Trophoblast cell (in vitro differentiated cells and primary cell): ENCODE data around the gene IGF2R.

Experiments
- DNase-seq, 2 donors: peaks; one replicate each; pipeline ENCODE4 v3.0.0-alpha.2; 2016
- H2AFZ ChIP-seq: 2 replicates; pipeline ENCODE4 v1.6.1; 2013; ENCODE audit warnings: low read length, moderate library complexity, mild to moderate bottlenecking; ENCODE audit not compliant: insufficient read depth, poor library complexity
- H2AK5ac ChIP-seq: 2 replicates; pipeline ENCODE4 v1.6.1; 2013; ENCODE audit warnings: mild to moderate bottlenecking, low read length
- H2BK120ac ChIP-seq: 2 replicates; pipeline ENCODE4 v1.6.1; 2013; ENCODE audit warnings: low read length, mild to moderate bottlenecking, moderate library complexity; ENCODE audit not compliant: insufficient read depth, poor library complexity
- H2BK12ac ChIP-seq: 2 replicates; pipeline ENCODE4 v1.6.1; 2013; ENCODE audit warnings: mild to moderate bottlenecking, low read length, moderate library complexity
- H2BK5ac ChIP-seq: 2 replicates; pipeline ENCODE4 v1.6.1; 2013; ENCODE audit warnings: low read length, low read depth, moderate library complexity, mild to moderate bottlenecking; ENCODE audit not compliant: poor library complexity
- H3K14ac ChIP-seq: 2 replicates; pipeline ENCODE4 v1.6.1; 2013; ENCODE audit warnings: mild to moderate bottlenecking, low read length
- H3K18ac ChIP-seq: 2 replicates; pipeline ENCODE4 v1.6.1; 2013; ENCODE audit warnings: mild to moderate bottlenecking, low read length
- H3K23ac ChIP-seq: 2 replicates; pipeline ENCODE4 v1.6.1; 2013; ENCODE audit warnings: low read length
- H3K27ac ChIP-seq: 2 replicates; pipeline ENCODE4 v1.5.1; 2013; ENCODE audit warnings: low read depth, mild to moderate bottlenecking, inconsistent platforms, low read length, moderate library complexity
- H3K27me3 ChIP-seq: 2 replicates; pipeline ENCODE4 v1.6.1; 2013; ENCODE audit warnings: inconsistent platforms, mild to moderate bottlenecking, low read length, moderate library complexity; ENCODE audit not compliant: insufficient read depth
- H3K36me3 ChIP-seq, 2 experiments: 1 replicate in 1 of 2; 2 replicates in 1 of 2; pipeline ENCODE4 v1.6.1; 2013; ENCODE audit warnings: low read length in 2 of 2, mild to moderate bottlenecking in 2 of 2, moderate library complexity in 1 of 2; ENCODE audit not compliant: insufficient read depth in 2 of 2, control insufficient read depth in 1 of 2
- H3K4ac ChIP-seq: 2 replicates; pipeline ENCODE4 v1.6.1; 2013; ENCODE audit warnings: low read depth, mild to moderate bottlenecking, low read length, moderate library complexity
- H3K4me1 ChIP-seq, 2 experiments: 1 replicate in 1 of 2; 2 replicates in 1 of 2; pipeline ENCODE4 v1.6.1; 2013; ENCODE audit warnings: low read length in 2 of 2, mild to moderate bottlenecking in 2 of 2, moderate library complexity in 1 of 2; ENCODE audit not compliant: insufficient read depth in 2 of 2, control insufficient read depth in 1 of 2
- H3K4me2 ChIP-seq: 2 replicates; pipeline ENCODE4 v1.6.1; 2013; ENCODE audit warnings: inconsistent platforms, mild to moderate bottlenecking, low read length, moderate library complexity
- H3K4me3 ChIP-seq: 2 replicates; pipeline ENCODE4 v1.5.1; 2013; ENCODE audit warnings: mild to moderate bottlenecking, low read depth, low read length, inconsistent platforms
- H3K79me1 ChIP-seq: one replicate; pipeline ENCODE4 v1.6.1; 2013; ENCODE audit warnings: low read length
- H3K79me2 ChIP-seq: 2 replicates; pipeline ENCODE4 v1.6.1; 2013; ENCODE audit warnings: low read length, mild to moderate bottlenecking; ENCODE audit not compliant: control insufficient read depth, insufficient read depth, poor library complexity
- H3K9ac ChIP-seq: 2 replicates; pipeline ENCODE4 v1.6.1; 2013; ENCODE audit warnings: mild to moderate bottlenecking, low read length
- H3K9me3 ChIP-seq: 2 replicates; pipeline ENCODE4 v1.6.1; 2013; ENCODE audit warnings: low read depth, mild to moderate bottlenecking, control low read depth, inconsistent platforms, low read length; ENCODE audit not compliant: insufficient read depth
- H4K12ac ChIP-seq: 2 replicates; pipeline ENCODE4 v1.6.1; 2013; ENCODE audit warnings: low read depth, mild to moderate bottlenecking, low read length, moderate library complexity
- H4K8ac ChIP-seq: 2 replicates; pipeline ENCODE4 v1.6.1; 2013; ENCODE audit warnings: low read depth, mild to moderate bottlenecking, low read length, moderate library complexity
- H4K91ac ChIP-seq: one replicate; pipeline ENCODE4 v1.6.1; 2013; ENCODE audit warnings: low read depth, mild to moderate bottlenecking, low read length, moderate library complexity
- WGBS: extraction: QIAGEN DNeasy Blood & Tissue Kit; methylation state at CpG from one replicate; pipeline ENCODE4 v1.1.7; 2013; ENCODE audit warnings: missing lambda C conversion rate; ENCODE audit not compliant: insufficient read length, insufficient coverage; ENCODE audit errors: extremely low coverage; 5-methylcytosine and 5-hydroxymethylcytosine counted together

Gene IGF2R

GRCh38 chr6:159933077-159933476, 35.8 kb upstream of the IGF2R start:
- Histone ChIP-seq H2BK5ac (no peak overlapping the region), H3K9ac (no peak overlapping the region), H2BK12ac (no peak overlapping the region), H4K12ac (no peak overlapping the region), H3K79me2 (no peaks in the 10 kb centered on the region), H3K36me3 (no peaks in the 10 kb centered on the region), H2AK5ac (no peak overlapping the region), H2BK120ac (no peak overlapping the region), H3K4me3 (no peak overlapping the region), H2AFZ (no peak overlapping the region), H3K18ac (no peak overlapping the region), H4K91ac (no peak overlapping the region), H3K23ac (no peak overlapping the region), H3K4me1 (no peaks in the 10 kb centered on the region), H3K27ac (no peak overlapping the region), H3K14ac (no peak overlapping the region), H3K27me3 (no peaks in the 10 kb centered on the region), H3K79me1 (no peaks in the 10 kb centered on the region), H3K4me2 (no peak overlapping the region), H3K4ac (no peak overlapping the region), H3K9me3 (peaks cover 3% of the 10 kb centered on the region), H4K8ac (no peak overlapping the region)
- no peak for DNase-seq
- no CpG with 5 or more reads among the region's 1 CpG for WGBS

GRCh38 chr6:159934181-159934580, 34.7 kb upstream of the IGF2R start:
- no peaks in the 10 kb centered on the region for H3K27me3 ChIP-seq
- H3K18ac ChIP-seq: no peak overlapping the region
- H2BK12ac ChIP-seq: no peak overlapping the region
- no CpG with 5 or more reads among the region's 4 CpGs for WGBS
- H4K8ac ChIP-seq: no peak overlapping the region
- no peak overlapping the region for H2BK120ac ChIP-seq
- H3K14ac ChIP-seq: no peak overlapping the region
- no peak overlapping the region for H2AFZ ChIP-seq
- no peak overlapping the region for H3K23ac ChIP-seq
- H3K4ac ChIP-seq: no peak overlapping the region
- no peak overlapping the region for H3K4me2 ChIP-seq
- H2AK5ac ChIP-seq: no peak overlapping the region
- H3K4me1 ChIP-seq: no peaks in the 10 kb centered on the region
- DNase-seq: peak; percentile 15 to 70
- H4K12ac ChIP-seq: no peak overlapping the region
- H3K79me2 ChIP-seq: no peaks in the 10 kb centered on the region
- peak overlapping the region; percentile 7 for H3K4me3 ChIP-seq
- no peak overlapping the region for H4K91ac ChIP-seq
- H3K36me3 ChIP-seq: no peaks in the 10 kb centered on the region
- H3K9me3 ChIP-seq: peaks cover 3% of the 10 kb centered on the region
- H3K79me1 ChIP-seq: no peaks in the 10 kb centered on the region
- no peak overlapping the region for H3K27ac ChIP-seq
- no peak overlapping the region for H2BK5ac ChIP-seq
- no peak overlapping the region for H3K9ac ChIP-seq

GRCh38 chr6:159935065-159935464, 33.8 kb upstream of the IGF2R start:
- no peak overlapping the region for H3K4ac ChIP-seq

GRCh38 chr6:159935633-159936032, 33.2 kb upstream of the IGF2R start:
- H3K14ac ChIP-seq: no peak overlapping the region

More at GRCh38 chr6:159935065-159935464, 33.8 kb upstream of the IGF2R start:
- no peak overlapping the region for H3K27ac ChIP-seq
- H4K91ac ChIP-seq: no peak overlapping the region
- DNase-seq: peak in 1 of 2 donors; percentile 51
- no peak overlapping the region for H2BK5ac ChIP-seq
- H3K18ac ChIP-seq: no peak overlapping the region
- no peaks in the 10 kb centered on the region for H3K36me3 ChIP-seq
- no peak overlapping the region for H3K14ac ChIP-seq
- no peaks in the 10 kb centered on the region for H3K79me2 ChIP-seq
- no peaks in the 10 kb centered on the region for H3K4me1 ChIP-seq
- no peak overlapping the region for H2BK120ac ChIP-seq
- peaks cover 3% of the 10 kb centered on the region for H3K9me3 ChIP-seq
- no peak overlapping the region for H3K9ac ChIP-seq
- no peaks in the 10 kb centered on the region for H3K79me1 ChIP-seq
- H3K23ac ChIP-seq: no peak overlapping the region
- no peaks in the 10 kb centered on the region for H3K27me3 ChIP-seq
- no CpG with 5 or more reads among the region's 2 CpGs for WGBS
- H3K4me3 ChIP-seq: no peak overlapping the region
- no peak overlapping the region for H4K12ac ChIP-seq
- no peak overlapping the region for H3K4me2 ChIP-seq
- no peak overlapping the region for H2AFZ ChIP-seq
- no peak overlapping the region for H2BK12ac ChIP-seq
- H4K8ac ChIP-seq: no peak overlapping the region
- H2AK5ac ChIP-seq: no peak overlapping the region

More at GRCh38 chr6:159935633-159936032, 33.2 kb upstream of the IGF2R start:
- WGBS: no CpG with 5 or more reads among the region's 2 CpGs
- H4K91ac ChIP-seq: no peak overlapping the region
- no peaks in the 10 kb centered on the region for H3K36me3 ChIP-seq
- H3K79me1 ChIP-seq: no peaks in the 10 kb centered on the region
- H3K9me3 ChIP-seq: peaks cover 5% of the 10 kb centered on the region
- no peak overlapping the region for H2BK5ac ChIP-seq
- no peak overlapping the region for H2AK5ac ChIP-seq
- no peak overlapping the region for H2AFZ ChIP-seq
- H3K4ac ChIP-seq: no peak overlapping the region
- H2BK120ac ChIP-seq: no peak overlapping the region
- no peaks in the 10 kb centered on the region for H3K79me2 ChIP-seq
- no peak overlapping the region for H3K4me3 ChIP-seq
- H4K12ac ChIP-seq: no peak overlapping the region
- no peak overlapping the region for H3K18ac ChIP-seq
- no peaks in the 10 kb centered on the region for H3K27me3 ChIP-seq
- no peak overlapping the region for H3K27ac ChIP-seq
- peak; percentile 91 to 93 for DNase-seq
- H3K23ac ChIP-seq: peak overlapping the region; percentile 41
- no peak overlapping the region for H3K9ac ChIP-seq
- no peaks in the 10 kb centered on the region for H3K4me1 ChIP-seq
- H3K4me2 ChIP-seq: no peak overlapping the region
- H2BK12ac ChIP-seq: no peak overlapping the region
- H4K8ac ChIP-seq: no peak overlapping the region
